GM21381 (cell line): Measurements from ENCODE around the gene KIAA2012.
"Not testable (repeated sequence)": the region's sequence is repeated elsewhere in the genome, so short reads cannot be mapped to it uniquely, and the experiment has no call there.

Source experiments
- ATAC-seq: cut with Tn5 transposase; IDR thresholded peaks from one replicate; pipeline ENCODE4 v1.9.1; 2021; ENCODE audit warnings: mild to moderate bottlenecking, moderate library complexity; ENCODE audit not compliant: unreplicated experiment

Gene KIAA2012

DNA sequence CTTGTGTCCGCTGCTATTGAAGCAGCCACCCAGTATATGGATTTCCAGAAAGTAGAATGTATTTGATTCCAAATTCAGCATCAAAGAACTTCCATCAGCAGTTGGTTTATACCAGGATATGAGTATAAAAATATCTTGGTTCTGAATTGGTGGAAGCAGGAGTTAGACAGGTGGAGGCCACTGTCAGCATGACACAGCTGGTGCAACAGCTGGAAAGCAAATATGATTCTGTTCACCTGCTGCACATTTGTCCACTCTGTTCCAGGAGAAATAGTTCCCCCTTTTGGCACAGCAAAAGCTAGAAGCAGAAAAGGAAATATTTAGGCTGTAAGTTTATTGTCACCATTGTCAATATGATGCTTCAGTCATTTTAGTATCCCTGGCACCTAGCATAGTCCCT lies 41.2 kb downstream of the KIAA2012 start:
- no peak for ATAC-seq

DNA sequence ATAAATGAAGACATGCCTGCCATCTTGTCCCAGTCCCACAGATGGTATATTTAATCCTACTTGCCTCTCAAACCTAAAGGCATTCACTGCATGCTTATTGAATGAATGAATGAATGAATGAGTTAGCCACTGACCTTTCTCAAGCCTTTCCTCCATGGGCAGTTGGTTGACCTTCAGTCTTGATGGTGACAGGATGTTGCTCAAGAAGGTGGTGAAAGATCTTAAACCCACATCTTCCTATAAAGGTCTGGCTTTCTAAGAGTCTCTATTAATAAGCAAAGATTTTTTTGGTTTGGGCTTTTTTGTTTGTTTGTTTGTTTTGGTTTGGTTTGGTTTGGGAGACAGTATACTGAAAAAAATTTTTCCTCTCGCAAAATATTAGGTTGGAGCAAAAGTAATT lies 41.7 kb downstream of the KIAA2012 start:
- no peak for ATAC-seq

DNA sequence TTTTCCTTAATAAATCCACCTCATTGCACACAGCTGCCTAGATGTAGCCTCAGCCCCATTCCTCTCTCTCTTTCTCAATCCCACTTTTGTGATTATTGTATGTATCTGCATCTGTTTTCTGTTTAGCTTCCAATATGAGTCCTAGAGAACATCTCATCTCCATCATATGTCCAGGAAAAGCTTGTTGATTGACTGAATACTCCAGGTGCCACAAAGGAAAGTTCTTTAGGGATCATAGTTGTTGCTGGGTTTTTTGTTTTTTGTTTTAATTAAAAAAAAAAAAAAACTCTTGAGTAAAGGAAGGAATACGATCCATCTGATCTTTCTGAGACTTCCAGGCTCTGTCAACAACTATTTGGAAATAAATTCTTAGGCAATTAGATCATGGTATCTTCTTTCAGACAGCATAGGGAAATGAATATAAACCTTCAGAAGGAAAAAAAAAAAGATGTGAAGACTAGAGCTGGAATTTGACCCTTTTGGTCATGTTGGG lies 42.5 kb downstream of the KIAA2012 start:
- no peak for ATAC-seq

DNA sequence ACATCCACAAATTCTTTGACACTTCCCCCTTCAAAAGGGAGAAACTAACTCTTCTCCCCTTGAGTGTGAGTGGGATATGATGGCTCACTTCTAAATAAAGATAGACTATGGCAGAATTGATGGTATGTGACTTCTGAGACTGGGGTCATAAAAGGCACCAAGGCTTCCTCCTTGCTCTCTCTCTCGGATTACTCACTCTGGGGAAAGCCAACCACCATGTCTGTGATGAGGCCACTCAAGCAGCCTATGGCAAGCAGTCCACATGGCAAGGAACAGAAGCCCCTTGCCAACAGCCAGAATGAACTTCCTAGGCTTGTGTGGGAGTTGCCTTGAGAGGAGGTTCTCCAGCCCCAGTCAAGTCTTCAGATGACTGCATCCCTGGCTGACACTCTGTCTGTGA lies 43.6 kb downstream of the KIAA2012 start:
- ATAC-seq = no peak

DNA sequence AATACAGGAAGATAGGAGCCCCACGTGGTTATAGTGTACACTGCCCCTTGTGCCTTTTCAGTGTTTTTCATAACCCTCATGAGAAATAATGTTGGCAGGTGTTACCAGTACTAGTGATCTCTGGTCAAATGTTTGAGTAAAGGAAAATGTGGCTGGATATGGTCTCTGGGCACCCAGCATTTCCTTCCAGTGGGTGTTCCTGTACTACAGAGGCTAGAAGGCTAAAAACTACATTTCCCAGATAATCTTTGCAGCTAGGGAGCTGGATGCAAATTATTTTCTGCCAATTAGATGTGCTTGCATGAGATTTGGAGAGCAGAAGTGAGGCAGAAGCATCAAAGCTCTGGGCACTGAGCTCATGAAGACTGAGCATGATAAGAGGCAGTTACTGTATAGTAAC lies 45.1 kb downstream of the KIAA2012 start:
- no peak for ATAC-seq

DNA sequence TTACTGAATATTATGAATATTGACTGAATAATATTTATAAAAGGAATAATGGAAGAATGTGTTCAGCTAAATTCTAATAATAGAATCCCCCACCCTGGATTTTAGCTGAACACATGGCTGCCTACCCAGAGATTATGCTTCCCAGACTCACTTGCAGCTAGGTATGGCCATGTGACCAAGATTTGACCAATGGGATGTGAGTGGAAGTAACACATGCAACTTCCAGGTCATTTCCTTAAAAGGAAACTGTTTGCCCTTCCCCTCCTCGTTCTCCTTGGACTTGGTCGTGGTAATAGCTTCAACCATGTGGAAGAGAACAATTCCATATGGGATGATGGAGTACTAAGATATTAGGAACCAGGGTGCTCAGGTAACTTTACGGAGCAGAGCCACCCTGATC lies 47.8 kb downstream of the KIAA2012 start:
- ATAC-seq = no peak

DNA sequence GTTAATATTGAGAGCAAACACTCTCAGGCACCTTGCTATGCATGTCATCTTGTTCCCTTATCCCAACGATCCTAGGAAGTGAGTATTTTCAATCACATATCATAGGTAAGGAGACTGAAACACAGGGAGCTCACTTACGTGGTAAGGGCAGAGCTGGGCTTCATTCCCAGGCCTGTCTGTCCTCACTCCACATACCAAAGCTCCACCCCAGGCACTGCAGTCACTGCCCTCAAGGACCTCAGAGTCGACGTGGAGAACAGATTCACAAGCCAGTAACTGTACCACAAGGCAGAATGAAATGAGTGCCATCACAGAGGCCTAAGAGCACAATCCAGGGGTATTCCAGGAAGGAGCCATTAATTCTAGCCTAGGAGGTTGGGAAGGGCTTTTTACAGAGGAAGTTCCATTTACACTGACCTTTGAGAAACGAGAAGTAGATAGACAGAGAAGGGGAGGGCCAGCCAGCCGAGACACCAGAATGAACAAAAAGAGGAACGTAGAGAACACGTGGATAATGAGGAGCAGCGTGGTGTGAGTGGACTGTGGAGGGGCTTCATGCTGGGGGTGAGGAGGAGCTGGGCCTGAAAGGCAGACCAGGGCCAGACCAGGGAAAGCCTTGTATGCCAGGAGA lies 48.6 kb downstream of the KIAA2012 start:
- ATAC-seq = no peak

DNA sequence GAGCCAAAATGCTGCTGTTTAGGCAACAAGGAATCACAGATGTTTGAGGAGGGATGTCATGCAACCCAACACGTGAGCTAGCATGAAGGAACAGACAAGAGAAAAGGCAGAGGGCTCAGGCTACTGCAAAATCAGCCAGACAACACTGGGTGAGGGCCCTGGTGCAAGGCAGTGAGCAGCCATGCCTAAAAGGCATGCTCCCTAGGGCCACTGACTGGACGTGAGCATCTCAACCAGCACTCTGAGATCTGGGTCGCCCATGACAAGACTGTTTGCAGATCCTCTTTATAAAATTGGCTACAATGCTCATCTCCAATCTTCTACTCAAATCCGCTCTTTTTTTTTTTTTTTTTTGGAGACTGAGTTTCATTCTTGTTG lies 49.1 kb downstream of the KIAA2012 start:
- no peak for ATAC-seq

DNA sequence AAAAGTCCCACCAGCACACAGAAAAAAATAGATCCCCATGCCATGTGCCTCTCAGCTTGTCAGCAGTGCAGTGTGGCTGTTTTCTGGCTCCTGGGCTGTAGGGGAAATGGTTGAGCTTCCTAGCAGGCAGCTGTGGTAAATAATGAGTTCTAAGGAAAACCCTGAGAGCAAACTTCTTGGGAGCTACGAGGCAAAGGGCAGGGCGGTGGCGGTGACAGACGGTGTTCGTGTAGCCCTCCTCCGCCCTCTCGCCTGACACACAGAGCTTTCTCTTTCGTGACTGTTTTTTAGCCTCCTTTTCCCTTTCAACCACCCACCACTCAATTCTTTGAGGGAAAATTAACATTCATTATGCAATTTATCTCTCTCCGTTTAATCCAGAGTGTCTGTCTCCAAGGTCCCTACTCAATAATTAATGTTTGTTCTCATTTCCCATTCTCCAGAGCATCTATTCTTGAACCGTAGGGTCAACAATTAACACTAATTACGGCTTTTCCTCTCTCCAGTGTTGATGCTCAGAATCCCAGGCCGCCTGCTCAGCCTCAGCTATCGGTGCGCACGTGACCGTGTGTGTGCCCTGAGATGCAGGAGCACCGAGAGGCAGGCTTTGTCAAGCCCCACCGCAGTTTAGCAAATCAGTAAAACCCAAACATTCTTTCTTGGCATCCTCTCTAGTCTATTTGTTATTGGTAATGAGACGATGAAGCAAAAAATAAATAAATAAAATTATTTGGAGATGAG lies 50.1 kb downstream of the KIAA2012 start:
- no peak for ATAC-seq

DNA sequence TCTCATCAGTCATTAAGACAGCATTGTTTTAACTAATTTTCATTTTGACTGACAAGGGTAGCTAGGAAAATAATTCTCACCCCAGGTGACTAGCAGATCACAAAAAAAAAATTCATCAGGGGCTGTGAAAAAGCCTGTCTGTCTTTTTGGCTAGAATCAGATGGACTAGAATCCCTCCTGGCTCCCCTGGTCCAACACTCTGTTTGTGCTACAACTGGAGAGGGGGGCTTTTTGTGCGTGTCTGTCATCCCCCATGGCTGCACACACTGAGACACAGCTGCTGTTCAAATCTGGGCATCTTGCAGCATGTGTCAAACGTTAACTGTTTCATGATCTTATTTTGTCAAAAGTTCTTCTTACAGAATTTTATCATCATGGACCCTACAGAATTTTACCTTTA lies 51.2 kb downstream of the KIAA2012 start:
- no peak for ATAC-seq

DNA sequence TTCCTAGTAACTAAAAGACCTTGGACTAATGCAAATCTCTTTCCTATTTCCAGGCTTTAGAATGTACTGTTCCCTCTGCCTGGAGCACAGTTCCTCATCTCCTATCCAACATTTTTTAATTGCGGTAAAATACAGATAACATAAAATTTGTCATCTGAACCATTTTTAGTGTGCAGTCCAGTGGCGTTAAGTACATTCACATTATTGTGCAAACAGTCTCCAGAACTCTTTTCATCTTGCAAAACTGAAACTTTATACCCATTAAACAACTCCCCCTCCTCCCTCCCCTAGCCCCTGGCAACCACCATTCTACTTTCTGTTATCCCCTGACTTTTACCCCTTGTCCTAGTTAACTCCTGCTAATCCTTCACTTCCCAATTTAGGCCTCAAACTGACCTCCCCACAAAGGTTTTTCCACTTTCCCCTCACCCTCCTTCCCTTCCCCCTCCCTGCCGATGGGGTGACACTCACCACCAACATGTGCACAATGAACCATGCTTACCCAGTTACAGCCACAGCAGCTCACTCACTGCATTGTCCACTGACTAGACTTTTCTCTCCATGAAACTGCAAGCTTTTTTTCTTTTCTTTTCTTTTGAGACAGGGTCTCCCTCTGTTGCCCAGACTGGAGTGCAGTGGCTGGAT lies 54.8 kb downstream of the KIAA2012 start:
- no peak for ATAC-seq

DNA sequence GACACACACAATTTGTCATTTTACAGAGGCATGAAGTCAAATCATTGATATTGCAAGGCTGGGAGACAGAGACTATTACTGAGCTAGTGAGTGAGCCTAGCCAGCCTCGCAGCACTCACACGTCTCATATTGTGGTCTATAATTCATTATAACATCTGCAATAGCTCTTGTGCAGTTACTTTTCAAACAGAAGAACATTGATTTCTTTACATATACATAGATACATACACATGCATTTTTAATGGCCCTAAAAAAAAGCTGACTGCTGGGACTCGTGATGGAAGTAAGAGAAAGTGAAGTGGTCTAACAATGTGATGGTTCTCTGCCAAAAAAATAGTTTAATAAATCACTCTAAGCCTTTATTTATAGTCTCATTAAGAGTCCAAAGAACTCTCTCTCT lies 56.8 kb downstream of the KIAA2012 start:
- no peak for ATAC-seq

DNA sequence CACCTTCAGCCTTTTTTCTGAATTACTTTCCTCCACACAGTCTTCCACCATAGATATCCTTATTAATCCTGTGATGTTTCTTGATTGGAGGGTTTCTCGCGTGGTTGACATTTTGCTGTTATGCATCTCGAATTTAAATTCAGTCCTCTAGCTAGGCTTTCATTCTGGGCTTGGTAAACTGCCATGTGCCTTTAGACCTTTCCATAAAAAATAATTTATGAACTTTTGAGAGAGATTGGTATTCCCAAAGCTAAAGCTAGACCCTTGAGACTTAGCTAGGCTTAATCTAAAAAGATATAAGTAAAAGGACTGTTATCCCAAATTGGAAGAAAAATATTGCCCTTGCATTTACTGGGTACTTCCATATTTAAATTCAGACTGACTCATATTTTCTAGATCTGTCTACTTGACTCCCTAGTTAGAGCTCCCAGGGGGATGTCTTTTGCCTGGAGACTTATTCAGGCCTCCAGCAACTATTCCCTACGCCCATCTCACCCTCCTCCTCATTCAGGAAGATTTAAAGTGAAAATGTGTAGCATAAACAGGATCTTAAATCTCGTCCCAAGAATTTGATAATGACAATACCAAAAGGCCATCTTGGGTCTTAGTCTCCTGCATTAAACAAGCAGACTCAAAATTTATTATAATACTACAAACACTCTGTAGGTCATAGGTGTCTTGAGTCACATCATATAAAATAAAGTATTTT lies 60.3 kb downstream of the KIAA2012 start:
- ATAC-seq = no peak

DNA sequence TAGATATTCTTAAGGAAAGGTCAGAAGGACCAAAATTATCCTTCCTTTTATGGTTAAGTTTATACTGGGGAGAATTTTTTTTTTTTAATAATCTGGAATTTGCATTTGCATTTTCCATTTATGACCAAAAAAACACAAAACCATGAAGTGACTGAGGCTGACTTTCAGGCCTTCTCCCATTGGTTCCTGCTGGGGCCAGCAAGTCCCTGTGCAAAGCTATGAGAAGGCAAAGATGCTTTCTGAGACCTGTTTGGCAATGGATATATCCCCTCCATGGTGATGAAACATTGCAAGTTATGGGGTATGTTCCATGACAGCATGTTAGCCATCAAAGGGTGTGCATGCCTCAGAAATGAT lies 60.8 kb downstream of the KIAA2012 start:
- no peak for ATAC-seq

DNA sequence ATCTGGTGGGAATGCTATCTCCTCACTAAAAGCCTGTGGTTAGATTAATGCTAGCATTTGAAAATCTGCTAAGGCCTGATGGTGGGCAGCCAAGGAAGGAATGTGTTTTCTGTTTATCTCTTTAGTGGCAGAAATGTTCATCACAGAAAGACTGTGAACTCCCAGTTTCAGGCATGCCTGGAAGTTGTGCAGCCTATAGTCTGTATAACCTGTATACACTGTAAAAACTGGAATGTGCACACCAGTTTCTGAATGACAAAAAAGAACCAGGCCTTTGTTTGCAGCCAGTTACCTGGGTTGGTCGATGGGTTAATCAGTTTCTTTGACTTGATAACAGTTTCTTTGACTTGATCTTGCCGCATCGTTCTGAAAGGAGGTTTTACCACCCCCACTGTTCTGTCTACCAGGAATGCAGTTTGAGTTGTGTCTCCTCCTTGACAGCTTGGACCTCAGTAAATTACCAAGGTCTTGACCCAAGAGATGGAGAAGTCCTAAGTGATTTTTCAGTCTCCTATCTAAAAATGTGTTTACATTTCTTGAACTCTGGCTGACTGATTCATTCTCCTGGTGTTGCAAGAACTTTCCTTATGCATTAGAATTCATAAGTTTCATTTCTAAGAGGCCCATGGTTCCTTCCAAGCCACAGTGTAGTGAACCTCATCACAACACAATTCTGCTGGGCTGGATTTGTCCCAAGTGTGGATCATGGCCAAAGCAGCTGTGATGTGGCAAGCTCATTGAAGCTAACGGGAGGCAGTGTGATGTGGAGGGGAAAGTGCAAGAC lies 62.2 kb downstream of the KIAA2012 start:
- ATAC-seq = no peak

DNA sequence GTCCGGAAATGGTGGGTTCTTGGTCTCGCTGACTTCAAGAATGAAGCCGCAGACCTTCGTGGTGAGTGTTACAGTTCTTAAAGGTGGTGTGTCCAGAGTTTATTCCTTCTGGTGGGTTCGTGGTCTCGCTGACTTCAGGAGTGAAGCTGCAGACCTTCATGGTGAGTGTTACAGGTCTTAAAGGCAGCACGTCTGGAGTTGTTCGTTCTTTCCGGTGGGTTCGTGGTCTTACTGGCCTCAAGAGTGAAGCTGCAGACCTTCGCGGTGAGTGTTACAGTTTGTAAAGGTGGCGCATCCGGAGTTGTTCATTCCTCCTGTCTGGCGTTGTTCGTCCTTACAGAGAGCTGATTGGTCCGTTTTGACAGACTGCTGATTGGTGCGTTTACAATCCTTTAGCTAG lies 63.0 kb downstream of the KIAA2012 start:
- ATAC-seq = not testable (repeated sequence)

DNA sequence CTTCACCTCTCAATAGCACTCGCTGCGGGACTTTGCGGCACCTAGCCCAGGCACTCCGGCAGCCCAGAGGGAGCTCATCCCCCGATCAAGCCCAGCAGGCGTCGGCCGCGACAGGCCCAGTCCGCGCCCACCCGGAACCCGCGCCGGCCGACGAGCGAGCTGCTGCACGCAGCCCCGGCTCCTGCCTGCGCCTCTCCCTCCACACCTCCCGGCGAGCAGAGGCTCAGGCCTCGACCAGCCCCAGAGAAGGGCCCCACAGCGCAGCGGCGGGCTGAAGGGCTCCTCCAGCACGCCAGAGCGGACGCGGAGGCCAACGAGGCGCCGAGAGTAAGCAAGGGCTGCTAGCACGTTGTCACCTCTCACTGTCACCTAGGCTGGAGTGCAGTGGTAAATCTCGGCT lies 63.5 kb downstream of the KIAA2012 start:
- ATAC-seq = no peak

DNA sequence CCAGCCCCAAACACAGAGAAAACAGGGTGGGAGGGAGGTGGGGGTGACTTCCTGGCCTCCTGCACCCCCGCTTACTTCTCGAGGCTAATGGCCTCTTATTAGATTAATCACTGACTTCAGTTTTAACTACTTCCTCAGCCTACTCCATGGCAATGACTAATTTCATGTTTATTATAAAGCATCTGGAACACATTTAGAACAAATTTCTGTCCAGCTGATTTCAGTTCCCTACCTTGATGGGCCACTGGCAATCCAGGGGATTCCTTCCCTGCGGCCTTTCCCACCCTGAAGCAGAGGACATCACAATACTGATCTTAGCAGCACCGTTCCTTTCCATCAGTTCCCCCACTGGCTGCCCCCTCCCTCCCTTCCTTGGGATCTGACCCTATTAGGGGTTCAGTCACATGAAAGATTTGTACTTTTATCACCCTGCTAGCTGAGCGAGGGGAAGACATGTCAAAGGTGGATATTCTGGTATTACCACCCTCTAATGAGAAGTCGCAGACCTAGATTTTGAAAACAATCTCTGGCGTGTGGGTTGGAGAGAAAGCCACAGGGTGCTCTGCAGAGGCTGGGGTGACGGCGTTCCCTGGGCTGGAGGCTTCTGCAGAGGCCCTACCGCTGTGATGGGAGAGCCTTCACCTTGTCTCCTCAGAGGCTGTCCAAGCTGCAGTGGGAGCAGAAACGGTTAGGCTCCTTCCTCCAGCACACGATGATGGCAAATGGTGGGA lies 67.6 kb downstream of the KIAA2012 start:
- ATAC-seq = no peak

DNA sequence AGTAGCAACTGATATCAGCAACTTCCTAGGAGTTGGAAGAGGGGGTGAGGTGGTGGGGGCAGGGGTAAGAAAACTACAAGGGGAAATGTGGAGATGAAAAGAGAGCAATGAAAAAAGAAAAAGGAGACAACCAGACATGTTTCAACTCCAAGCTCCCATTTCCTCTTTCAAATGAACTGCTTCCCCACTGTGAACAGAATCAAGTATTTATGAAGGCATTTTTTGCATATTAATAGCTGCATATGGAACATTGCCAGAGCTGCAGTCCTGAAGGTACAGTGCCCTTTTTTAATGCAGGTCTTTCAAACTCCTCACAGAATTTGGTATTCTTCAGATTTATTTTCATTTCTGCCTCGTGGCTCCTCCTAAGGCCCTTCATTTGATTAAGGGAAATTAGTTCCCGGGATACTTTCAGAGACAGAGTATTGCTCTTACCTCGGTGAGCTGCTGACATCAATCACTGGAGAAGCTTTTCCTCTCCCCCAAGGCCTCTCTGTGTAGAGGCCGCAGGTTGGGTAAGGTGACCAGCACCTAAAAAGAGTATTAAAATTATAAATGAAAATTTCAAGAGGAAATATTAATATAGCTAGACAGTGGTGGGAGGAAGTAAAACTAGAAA lies 68.4 kb downstream of the KIAA2012 start:
- ATAC-seq = no peak

DNA sequence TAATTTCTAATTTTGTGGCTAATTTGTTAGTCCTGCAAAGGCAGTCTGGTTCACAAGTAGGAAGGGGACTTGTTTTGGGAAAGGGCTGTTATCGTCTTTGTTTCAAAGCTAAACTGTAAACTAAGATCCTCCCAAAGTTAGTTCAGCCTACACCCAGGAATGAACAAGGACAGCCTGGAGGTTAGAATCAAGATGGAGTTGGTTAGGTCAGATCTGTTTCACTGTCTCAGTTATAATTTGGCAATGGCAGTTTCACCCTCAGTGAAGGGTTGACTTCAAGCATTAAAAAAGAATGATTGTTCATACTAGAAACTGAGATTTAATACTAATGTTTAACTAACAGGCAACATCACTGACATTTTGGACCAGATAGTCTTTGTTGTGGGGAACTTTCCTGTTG lies 69.5 kb downstream of the KIAA2012 start:
- ATAC-seq = no peak
